ENCODE results near the gene SCML1.

The SCML1 gene, protein sequence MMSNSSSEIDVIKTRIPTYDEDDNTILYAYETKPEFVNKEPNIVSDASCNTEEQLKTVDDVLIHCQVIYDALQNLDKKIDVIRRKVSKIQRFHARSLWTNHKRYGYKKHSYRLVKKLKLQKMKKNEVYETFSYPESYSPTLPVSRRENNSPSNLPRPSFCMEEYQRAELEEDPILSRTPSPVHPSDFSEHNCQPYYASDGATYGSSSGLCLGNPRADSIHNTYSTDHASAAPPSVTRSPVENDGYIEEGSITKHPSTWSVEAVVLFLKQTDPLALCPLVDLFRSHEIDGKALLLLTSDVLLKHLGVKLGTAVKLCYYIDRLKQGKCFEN

DNA sequence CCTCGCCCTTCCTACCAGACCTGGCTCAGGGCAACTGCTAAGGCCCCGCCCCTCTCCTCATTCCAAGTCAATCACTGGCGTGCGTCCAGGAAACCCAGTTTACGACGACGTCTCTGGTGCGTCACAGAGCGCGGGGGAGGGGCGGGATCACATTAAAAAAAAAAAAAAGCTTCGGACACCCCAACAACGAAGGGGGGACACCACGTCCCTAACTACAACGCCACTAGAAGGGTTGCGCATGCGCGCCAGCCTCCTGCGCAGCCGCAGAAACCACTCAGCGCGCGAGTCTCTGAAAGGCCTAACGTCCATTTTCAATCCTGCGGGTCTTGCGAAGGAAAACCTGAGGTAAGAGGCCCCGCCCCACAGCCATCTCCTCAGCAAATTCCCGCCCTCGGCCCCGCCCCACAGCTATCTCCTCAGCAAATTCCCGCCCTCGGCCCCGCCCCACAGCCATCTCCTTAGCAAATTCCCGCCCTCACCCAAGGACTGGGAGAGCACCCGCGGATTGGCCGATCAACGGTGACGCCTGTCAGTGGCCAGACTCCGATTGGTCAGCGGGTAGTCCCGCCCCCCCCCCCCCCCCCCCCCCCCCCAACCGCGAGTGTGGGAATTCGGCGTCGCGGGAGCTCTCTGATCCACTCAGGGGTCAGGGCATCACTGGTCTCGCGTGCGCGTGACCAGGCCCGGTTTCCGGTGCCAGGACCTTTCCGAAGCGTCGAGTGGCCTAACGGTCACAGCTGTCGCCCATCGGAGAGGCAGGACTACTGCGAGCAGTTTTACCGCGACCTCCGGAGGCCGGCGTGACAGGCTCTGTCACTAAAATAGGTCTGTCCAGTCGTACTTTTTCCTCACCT is at the start of gene SCML1:
Gene SCML1, plus strand, starts transcription at position 638 of the 854 bp plus-strand sequence. CDS start 6,694 bp downstream, outside the sequence.
- DNase-seq (ENCODE audit: low read depth in 2 of 2): peak; percentile 72 to 83

DNA sequence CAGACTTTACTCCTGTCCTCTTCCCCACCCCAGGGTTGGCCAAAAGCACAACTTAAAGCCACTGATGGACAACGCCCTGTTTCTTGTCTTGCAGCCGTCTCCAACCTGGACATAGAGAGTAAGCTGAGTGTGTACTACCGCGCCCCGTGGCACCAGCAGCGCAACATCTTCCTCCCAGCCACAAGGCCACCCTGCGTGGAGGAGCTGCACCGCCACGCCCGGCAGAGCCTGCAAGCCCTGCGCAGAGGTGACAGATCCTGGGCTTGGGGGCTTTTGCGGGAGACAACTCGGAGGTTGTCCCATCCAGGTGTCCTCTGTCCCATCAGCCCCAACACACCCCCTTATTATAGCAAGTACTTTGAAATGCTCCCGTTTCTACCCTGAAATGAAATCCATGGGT is 49.6 kb upstream of the SCML1 start:
- DNase-seq (ENCODE audit: low read depth in 2 of 2): no peak

DNA sequence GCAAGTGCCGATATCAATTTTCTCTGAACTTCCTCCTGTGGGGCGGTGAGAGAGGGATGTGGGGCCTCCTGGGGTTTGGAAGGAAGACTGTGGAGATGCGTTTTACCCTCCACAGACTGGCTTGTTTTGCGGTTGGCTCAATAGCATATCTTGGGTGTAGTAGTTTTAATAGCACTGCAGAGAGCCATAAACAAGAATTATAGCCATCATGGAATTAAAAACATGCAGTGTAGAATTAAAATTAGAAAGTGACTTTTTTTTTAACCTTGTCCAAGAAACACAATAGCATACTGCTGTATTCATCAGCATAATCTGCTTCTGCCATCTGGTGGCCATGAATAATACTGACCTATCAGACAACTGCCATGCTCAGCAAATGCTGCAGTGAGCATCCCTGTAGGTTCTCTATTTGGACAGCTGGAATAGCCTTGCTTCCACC is 47.3 kb upstream of the SCML1 start:
- no peak for DNase-seq (ENCODE audit: low read depth in 2 of 2)

DNA sequence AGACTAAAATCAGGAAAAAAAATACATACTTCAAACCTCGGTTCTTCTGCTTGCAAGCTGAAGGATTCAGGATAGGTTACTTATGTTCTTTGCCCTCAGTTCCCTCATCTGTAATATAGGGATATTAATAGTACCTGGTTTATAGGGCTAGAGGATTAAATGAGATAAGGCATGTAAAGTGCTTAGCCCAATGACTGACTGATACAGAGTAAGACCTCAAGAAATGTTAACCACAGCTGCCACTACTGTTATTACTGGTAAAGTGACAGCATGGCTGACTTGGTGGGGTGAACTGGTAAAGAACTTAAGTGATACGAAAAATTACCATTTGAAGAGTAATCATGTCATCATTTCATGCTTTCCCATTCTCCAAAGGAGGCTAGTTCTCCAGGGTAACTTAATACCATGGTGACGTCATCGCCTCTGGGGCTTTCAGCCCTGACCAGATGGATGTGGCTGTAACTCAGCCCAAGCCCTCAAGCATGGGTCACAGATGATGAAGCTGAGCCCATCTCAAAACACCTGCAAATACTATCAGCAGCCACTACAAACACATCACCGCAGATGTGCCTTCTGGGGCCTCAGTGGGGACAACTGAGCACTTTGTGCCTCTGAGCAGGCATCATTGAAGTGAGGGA is 44.5 kb upstream of the SCML1 start:
- DNase-seq (ENCODE audit: low read depth in 2 of 2): no peak

DNA sequence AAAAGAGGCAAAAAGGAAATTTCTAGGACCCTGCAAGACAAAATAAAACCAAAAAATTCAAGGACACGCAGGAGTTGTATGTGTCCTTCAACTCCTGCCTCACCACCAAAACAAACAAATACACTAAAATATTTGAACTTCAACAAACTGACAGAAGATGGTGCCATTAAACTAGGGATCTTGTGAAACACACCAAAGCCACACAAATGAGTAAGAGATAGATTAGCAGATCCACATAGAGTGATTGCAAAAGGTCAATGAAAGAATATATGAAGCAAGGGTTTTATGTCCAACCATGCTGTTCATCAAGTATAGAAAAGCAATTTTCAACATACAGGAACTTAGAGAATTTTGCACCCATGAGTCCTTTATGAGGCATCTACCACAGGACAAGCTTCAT is 40.1 kb upstream of the SCML1 start:
- DNase-seq (ENCODE audit: low read depth in 2 of 2): no peak

DNA sequence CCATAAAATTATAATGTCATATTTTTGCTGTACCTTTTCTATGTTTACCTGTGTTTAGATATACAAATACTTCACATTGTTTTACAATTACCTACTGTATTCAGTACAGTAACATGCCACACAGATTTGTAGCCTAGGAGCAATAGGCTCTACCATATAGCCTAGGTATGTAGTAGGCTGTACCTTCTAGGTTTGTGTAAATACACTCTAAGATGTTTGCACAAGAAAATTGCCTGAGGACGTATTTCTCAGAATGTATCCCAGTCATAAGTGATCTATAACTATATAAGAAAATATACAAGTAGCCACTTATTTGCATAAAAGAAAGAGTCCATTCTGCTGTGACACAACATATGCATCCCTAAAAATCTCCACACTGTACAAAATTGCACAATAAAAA is 36.3 kb upstream of the SCML1 start:
- DNase-seq (ENCODE audit: low read depth in 2 of 2): no peak

DNA sequence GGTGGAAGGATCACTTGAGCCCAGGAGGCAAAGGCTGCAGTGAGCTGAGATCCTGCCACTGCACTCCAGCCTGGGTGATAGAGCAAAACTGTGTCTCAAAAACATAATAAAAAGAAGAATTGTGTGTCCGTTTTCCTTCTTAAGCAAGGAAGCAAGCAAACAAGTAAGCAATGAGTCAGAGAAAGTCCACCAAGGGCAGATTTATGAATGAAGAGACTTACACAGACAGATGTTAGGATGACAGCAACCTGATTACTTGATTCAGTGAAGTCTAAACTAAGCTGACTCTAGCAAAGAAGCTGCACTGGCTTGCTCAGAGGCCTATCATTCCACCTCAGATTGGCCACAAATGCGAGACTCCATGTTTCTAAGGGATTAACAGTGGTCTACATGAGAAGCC is 34.1 kb upstream of the SCML1 start:
- no peak for DNase-seq (ENCODE audit: low read depth in 2 of 2)

DNA sequence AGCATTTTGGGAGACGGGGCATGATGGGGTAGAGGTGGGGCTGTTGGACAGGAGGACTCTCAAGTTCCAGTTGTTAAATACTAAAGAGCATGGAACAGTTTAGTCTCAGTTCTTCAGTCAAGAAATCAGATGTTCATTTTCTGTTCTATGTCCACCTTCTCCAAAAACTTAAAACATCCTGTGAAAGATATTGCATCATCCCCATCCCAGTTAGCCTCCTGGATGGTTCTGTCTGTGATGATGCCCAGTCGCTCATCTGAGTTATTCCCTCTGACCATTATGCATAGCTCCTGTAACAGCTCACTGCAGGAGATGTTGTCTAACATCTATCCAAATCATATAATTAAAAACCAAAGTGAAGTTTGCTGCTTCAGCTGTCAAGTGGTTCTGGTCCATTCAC is 32.1 kb upstream of the SCML1 start:
- no peak for DNase-seq (ENCODE audit: low read depth in 2 of 2)

DNA sequence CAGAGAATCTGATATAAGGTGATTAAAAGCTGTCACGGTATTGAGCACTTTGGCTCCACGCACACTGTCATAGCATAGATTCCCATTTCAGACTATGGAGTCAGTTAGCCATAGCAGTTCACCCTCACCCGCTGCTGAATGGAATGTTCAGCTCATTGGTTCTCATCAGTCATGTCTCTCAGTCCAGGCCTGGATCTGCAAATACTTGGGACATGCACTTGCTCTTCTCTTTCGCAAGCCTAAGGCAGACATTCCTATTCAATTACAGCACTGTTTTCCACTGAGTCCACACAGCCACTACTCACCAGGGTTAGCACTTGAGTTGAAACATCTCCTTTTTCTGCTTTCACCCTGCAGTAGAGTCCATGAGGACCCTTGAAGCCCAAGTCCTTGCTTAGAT is 30.6 kb upstream of the SCML1 start:
- no peak for DNase-seq (ENCODE audit: low read depth in 2 of 2)

DNA sequence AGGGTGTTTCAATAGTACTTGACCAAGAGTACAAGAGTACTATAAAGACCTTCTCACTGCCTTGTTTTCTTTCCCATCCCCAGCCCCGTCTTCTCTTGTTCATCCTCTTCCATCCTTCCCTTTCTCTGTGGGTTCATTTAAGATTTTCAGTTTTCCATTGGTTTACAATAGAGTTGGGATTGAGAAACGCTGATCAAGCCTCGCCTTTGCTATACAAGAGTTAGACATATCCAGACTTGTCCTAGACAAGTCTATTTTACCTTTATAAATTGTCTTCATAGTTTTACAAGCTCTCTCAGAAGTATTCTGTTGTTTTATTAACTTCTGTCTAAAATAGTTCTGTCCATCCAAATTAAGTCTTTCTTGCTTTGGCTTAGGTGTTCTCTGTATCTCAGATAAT is 29.6 kb upstream of the SCML1 start:
- no peak for DNase-seq (ENCODE audit: low read depth in 2 of 2)

DNA sequence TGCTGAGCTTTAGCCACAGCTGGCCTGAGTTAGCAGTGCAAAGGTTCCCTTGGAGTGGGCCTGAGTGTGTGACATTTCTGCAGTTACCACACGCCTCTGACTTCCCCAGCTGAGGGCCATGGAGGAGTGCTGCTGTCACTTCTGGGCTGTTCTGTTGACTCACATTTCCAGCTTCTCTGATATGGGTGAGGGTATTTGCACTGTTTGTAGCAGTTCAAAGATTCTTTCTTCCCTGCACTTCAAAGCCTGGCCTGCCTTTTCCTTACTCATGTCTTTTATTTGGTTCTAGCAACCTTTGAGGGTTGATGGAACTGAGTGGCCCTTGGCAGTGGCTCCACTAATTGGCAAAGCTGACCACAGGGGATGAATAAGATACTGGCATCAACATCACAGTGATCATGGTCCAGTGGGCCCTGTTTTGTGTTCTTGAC is 26.4 kb upstream of the SCML1 start:
- no peak for DNase-seq (ENCODE audit: low read depth in 2 of 2)

DNA sequence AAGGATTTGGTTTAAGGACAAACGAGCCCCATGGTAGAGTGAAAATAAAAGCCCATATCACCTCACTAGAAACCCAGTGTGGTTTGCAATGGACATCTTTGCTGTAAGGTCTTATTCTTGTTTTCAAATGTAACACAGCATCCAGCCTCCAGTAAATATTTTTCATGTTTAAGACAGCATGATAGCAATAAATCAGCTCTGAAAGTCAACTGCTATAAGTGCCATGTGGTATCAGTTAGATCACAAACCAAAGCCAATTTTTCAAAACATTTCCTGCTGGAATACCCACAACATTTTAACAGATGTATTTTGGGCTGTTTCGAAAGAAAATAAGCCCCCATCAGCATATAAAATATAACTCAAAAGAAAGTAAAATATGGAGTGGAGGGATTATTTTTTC is 24.0 kb upstream of the SCML1 start:
- DNase-seq (ENCODE audit: low read depth in 2 of 2): no peak

DNA sequence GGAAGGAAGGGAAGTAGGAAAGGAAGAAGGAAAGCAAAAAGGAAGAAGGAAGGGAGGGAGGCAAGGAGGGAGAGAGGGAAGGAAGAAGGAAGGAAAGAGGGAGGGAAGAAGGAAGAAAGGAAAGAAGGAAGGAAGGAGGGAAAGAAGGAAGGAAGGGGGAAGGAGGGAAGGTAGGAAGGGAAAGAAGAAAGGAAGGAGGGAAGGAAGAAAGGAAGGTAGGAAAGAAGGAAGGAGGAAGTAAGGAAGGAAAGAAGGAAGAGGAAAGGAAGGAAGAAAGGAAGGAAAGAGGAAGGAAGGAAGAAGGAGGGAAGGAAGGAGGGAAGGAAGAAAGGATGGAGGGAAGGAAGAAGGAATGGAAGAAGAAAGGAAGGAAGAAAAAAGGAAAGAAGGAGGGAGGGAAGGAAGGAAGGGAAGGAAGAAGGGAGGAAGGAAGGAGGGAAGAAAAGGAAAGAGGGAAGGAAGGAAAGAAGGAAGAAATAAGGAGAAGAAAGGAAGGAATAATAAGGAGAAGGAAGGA is 18.6 kb upstream of the SCML1 start:
- no peak for DNase-seq (ENCODE audit: low read depth in 2 of 2)

DNA sequence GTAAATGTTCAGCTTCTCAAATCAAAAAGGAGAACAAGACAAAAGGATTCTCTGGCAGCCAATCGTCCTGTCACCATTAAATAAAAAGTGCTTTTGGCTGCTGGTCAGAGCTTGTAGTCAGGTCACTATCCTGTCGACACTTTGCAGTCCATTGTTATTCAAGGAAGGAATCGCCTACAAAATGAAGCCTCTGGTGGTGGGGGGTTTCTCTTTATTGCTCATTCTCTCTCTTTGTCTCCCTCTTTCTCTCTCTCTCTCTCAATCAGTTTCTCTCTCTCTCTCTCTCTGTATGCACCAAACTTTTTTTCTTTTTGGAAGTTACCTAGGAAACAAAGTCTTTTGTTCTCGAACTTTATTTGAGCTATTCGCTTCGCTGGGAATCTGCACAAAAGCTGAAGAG is 17.6 kb upstream of the SCML1 start:
- no peak for DNase-seq (ENCODE audit: low read depth in 2 of 2)

DNA sequence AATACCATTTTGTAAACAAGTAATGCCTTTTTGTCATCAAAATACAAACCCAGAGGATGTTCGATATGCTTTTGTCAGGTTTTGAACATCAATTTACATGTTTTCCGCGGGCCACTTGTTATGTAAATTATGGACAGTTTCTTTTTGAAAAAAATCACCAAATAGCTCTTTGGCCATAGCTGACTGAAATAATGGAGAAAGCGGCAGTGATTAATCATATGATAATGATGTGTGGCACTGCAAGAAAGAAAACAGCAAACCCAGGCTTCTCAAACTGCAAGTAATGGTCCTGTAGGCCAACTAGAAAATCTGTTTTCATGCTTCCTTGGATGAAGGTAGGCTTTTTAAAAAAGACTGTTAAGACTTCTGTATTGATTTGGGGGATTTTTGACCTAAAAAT is 15.6 kb upstream of the SCML1 start:
- DNase-seq (ENCODE audit: low read depth in 2 of 2): no peak

DNA sequence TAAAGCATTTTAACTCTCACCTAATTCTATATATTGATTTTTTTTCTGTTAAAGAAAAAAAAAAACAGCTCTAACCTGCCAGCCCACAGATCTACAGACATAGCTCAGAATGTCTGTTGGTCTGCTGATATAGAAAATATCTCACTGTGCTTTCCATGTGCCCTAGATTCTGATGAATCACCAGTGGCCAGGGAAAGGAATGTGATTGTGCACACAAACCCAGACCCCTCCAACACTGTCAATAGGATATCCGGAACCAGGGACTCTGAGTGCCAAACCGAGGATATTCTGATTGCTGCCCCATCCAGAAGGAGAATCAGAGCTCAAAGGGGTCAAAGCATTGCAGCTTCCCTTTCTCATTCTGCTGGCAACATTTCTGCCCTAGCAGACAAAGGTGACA is 12.1 kb upstream of the SCML1 start:
- no peak for DNase-seq (ENCODE audit: low read depth in 2 of 2)

DNA sequence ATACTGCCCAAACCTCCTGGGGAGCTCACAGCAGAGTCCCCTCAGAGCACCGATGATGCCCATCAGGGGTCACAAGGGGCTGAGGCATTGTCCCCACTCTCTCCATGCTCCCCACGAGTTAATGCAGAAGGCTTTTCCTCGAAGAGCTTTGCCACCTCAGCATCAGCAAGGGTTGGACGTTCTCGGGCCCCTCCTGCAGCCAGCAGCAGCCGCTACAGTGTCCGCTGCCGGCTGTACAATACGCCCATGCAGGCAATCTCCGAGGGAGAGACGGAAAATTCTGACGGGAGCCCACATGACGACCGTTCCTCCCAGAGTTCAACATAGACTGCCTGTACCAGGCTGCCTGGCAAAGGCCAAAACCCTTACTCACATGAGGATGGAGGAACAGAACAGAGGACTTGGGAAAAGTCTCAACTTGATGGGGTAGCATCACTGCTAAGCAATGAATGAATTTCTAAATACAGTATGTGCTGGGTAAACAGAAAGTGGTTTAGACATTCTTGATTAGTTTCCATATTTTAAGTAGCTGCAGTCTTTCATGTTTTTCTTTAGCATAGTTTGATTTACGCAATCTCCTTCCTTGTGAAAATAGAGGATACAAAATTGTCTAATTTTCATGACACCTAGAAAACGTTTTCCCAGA is 5.0 kb upstream of the SCML1 start:
- DNase-seq (ENCODE audit: low read depth in 2 of 2): no peak

DNA sequence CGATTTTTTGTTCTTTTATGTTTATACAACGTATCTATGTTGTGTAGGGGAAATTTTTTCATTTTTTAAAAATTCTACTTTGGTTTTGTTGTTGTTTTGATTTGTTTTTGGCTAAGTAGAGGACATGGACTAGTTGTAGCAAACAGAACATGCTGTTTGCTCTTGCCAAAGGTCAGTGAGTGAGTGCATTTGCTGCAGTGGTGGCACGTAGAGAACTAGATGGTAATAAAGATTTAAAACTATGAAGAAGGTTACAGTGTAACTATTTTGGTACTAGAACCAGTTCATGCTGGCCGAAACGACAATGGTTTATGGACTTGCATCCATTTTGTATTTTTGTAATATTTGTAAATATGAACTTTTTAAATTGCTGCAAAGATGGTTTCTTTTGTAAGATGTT is 1.9 kb upstream of the SCML1 start:
- no peak for DNase-seq (ENCODE audit: low read depth in 2 of 2)

DNA sequence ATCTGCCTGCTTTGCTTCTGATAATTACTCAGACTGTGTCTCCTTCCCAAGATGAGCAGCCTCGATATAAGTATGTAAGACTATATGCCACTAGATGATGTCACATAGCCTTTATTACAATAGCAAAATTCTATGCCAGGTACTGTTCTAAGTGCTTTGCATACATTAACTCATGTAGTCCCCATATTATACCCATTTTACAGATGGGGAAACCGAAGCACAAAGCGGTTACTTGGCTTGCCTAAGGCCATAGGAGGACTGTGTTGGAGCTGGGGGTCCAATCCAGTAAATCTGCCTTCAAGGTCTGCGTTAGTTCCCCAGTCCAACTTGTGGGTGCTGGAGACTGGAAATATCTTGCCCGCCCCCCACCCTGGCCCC is 826 bp upstream of the SCML1 start:
- no peak for DNase-seq (ENCODE audit: low read depth in 2 of 2)

DNA sequence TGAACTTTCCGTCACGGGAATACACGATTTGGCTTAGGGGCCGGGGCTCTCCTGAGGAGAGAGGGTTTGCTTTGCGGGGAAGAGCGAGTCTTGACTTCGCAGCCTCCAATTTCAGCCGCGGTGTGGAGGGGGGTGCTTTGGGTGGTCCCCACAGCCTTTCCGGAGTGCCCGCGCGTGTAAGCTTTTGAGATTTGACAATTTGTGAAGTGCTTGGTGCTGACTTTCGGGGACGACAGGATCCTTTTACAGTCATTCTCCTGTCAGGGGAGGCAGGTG is 355 bp downstream of the SCML1 start:
- DNase-seq (ENCODE audit: low read depth in 2 of 2): no peak

DNA sequence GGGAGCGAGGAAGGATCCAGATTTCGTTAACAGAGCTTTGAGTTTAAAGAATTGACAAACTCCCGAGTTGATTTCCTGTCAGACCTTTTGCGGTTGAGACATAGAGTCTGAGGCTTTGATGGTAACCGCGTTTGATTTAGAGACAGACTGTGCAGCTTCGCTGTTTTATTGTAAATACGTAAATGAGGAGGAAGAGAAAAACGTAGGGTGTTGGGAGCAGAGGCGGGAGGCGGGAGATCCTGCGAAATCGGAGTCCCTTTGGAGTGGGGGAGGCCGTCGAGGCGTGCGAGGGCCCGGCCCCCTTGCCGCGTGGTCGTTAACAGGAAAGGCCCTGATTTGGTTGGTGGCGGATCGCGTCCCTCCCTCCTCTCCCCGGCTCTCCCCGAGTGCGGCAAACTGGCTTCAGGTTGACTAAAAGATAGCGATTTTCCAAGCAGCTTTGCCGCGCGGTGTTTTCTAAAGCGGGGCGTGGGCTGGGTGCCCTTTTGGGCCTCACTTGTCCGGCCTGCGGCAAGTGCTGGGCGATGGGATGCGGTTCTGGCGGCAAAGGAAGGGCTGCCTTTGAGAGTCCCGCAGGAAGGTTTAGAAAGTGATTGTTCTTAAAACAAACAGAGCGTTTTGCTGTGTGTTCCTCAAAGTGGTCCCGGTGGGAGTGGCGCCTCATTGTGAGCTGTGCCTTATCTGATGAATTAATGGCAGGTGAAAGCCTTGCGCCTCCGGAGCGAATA is 857 bp downstream of the SCML1 start:
- no peak for DNase-seq (ENCODE audit: low read depth in 2 of 2)
